Fibroblast of skin of scalp (primary cell): ENCODE measurements around the gene TMEM131L.
"Not testable (repeated sequence)": the region's sequence is repeated elsewhere in the genome, so short reads cannot be mapped to it uniquely, and the experiment has no call there.

Experiments
- DNase-seq: peaks from one replicate; pipeline ENCODE4 v3.0.0-alpha.2; 2013

The TMEM131L gene

GRCh38 chr4:153449338-153449737 lies 16.8 kb upstream of the TMEM131L start:
- no peak for DNase-seq

DNA sequence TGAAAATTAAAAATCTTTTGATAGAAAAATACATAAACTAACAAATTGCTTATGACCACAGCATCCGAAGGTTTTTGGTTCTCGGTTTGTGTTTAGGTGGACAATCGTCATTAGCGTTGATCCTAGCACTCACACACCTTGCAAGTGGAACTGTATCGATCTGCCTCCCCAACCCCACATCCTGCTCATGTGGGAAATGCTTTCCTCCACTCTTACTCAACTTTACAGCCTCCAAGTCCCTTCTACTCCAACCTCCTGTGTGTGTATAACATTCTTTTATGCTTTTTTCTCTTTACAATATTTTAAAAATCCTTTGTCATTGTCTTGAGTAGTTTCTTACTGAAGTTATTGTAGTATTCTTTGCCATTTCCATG lies 15.6 kb upstream of the TMEM131L start:
- DNase-seq, result no peak

DNA sequence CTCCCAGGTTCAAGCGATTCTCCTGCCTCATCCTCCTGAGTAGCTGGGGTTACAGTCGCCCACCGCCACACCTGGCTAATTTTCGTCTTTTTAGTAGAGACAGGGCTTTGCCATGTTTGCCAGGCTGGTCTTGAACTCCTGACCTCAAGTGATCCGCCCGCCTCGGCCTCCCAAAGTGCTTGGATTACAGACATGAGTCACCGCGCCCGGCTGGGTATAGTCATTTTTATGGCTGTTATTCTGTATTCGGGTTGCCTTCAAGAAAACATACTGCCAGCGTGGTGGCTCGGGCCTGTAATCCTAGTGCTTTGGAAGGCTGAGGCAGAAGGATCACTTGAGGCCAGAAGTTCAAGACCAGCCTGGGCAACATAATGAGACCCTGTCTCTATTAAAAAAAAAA lies 15.0 kb upstream of the TMEM131L start:
- not testable (repeated sequence) for DNase-seq

GRCh38 chr4:153451911-153452657 lies 14.1 kb upstream of the TMEM131L start:
- peak; percentile 14 for DNase-seq

DNA sequence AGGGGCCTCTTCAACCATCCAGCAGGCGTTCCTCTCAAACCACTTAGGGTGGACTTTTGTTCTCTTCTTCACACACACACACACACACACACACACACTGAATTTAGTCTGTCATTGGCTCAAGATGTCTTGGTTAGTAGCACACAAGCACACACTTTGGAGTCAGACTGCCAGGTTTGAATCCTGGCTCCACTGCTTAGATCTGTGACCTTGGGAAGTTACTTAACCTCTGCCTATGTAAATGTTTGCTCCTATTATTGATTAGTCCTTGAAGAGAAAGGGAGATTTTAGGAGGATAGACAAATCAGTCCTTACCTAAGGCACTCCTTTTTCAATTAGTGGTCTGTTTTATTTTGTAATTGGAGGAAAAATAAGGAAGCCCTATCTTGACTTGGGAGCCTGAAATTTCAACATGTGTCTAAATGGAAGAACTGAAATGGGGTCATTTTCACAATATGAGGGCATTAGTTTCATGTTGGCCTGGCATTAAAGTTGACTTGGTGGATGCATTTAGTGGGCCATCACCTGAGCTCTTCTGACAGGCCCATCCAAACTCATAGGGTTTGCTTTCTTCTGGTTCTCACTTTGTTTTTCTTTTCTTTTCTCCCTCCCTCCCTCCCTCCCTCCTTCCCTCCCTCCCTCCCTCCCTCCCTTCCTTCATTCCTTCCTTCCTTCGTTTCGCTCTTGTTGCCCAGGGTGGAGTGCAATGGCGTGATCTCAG lies 13.3 kb upstream of the TMEM131L start:
- DNase-seq, result peak; percentile 16

DNA sequence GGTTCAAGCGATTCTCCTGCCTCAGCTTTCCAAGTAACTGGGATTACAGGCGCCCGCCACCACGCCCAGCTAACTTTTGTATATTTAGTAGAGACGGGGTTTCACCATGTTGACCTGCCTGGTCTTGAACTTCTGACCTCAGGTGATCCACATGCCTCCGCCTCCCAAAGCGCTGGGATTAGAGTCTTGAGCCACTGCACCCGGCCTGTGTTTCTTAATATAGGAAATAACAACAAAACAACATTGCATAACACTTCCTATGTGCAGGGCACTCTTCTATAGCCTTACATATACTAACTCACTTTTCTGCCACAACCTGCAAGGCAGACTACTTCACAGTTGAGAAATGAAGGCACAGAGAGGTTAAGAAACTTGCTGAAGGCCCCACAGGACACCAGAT lies 12.8 kb upstream of the TMEM131L start:
- no peak for DNase-seq

GRCh38 chr4:153458969-153459368 lies 7.2 kb upstream of the TMEM131L start:
- DNase-seq, result no peak

DNA sequence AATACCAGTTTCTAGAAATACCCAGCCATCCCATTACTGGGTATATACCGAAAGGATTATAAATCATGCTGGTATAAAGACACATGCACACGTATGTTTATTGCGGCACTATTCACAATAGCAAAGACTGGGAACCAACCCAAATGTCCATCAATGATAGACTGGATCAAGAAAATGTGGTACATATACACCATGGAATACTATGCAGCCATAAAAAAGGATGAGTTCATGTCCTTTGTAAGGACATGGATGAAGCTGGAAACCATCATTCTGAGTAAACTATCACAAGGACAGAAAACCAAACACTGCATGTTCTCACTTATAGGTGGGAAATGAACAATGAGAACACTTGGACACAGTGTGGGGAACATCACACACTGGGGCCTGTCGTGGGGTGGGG lies 4.6 kb upstream of the TMEM131L start:
- not testable (repeated sequence) for DNase-seq

DNA sequence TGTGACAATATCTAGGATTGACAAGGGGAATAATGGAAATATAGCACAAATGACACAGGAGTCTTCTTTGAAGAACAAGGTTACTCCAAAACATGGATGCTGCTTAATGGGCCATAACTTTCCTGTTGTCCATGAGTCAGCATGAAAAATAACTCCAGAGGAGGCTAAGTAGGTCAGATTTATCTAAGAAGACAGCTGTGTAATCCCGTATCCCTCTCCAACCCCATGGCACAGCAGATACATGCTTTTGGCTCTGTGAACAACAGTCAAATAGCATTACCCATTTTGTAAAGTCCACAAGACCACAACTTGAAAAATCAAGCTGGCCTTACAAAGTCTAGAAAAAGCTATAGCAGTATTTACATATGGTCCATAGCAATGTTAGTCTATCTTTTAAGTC lies 2.1 kb upstream of the TMEM131L start:
- DNase-seq, result peak; percentile 22

DNA sequence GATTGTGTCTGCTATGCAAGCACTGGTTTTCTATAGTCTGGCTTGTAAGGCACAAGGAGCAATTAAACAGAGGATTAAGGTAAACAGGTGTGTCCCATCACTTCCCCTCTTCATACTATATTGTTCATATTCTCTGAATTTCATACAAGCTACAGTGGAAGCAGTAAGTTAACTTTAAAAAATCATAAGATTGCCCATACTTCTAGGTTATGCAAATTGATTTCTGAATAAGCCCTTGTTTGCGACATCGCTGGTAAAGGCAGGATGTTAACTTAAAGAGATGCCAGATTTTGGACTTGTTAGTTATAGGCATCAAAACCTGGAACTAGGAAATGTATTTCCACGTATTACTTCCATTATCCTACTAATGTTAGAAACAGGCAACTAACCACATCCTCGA lies 1.0 kb upstream of the TMEM131L start:
- no peak for DNase-seq

DNA sequence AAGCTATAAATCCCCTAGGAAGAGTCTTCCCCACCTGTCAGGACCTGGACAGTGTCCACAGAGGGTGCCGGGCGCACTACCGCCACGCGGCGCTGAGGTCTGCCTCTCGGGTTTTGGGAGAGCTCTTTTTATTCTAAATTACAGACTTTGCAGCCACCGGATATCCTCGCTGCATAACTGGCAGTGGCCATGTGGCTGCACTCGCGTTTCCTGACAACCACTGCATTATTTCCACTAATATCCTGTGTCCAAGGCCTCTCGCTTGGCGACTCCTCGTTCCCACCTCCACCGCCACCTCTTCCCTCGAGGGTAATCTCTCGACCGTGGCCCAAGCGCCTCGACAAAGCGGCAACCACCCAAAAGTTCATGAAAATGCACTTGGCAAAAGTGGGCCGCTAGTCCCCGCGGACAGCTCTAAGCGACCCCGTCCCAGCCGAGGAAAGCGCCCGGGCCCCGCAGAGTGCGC lies 512 bp upstream of the TMEM131L start:
- DNase-seq, result peak; percentile 58

DNA sequence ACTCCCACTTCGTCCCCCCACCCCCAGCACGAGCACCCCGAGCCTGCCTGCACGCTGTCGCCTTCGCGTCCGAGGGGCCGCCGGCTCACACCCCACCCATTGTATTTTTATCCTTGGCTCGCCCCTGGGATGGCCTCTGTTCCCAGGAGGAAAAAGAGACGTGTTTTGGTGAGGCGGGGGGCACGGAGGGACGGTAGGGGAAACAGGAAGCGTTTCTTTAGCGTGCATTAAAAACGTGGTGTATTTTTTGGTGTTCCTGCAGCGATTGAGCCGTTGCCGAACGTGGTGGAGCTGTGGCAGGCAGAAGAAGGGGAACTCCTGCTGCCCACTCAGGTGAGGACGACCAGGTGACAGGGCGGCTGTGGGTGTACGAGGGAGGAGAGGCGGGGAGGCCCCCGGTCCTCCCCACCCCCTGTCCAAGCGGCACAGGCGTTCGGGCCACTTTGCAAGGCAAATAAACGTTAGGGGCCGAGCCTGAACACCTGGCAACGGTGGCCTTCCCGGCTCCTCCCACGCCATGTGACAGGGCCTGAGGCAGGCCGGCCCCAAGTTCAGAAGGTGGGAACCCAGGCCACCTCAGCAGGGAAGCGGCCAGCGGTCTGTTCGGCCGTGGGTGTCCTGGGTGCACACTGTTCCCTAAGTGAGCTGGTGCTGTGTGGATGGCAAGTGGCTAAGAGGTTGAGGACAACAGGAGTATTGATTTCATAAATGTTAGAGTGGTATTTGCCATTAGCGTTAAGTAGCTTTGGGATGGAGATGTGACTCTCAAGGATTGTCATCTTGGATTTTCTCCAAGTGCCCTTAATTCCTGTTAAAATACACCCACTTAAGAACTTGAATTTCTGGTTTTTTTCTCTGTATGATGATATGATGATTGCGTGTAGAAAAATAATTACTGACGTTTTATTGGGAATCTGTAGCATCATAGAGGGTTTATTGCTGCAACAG lies 1.1 kb downstream of the TMEM131L start:
- DNase-seq, result no peak

GRCh38 chr4:153467897-153468262 lies 1.7 kb downstream of the TMEM131L start:
- peak; percentile 53 for DNase-seq

- peak; percentile 89 for DNase-seq
These were observed 2.4 kb downstream of the TMEM131L start for GRCh38 chr4:153468587-153468986.

GRCh38 chr4:153469031-153469430 lies 2.9 kb downstream of the TMEM131L start:
- no peak for DNase-seq

DNA sequence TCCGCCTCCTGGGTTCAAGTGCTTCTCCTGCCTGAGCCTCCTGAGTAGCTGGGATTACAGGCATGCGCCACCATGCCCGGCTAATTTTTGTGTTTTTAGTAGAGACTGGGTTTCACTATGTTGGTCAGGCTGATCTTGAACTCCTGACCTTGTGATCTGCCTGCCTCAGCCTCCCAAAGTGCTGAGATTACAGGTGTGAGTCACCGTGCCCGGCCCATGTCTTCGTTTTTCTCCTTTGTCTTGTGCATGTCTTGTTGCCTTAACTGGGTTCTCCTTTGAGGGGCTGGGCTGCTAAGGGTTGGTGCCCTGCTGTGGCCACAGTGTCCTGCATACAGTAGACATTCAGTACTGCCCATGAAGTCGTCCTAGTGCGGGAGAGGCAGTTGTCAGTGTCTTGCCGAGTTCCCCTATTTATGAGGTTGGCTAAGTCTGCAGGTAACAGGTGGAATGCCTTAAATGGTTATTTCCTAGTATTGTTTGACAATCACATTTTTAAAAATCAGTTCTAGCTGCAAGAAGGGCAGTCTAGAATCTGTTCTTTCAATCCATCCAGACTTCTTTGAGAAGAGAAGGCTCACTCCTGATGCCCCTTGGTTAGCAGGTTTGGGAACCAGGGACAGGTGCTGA lies 5.0 kb downstream of the TMEM131L start:
- not testable (repeated sequence) for DNase-seq

DNA sequence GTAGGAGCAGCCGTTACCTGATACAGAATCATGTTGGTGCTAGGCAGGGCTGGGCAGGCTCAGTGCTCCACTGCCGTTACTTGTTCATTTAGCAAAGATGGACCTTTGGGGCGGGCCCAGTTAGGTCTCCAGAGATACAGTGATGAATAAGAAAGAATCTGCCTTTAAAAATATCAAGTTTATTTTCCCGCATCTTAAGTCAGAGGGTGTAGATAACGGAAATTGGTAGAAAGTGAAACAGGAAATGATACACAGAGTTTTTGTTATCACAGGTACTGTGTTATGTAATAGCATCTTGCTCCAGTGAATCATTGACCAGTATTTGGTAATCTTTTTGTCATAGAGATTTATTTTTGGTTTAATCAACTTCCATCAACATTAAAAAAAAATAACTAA lies 5.5 kb downstream of the TMEM131L start:
- DNase-seq, result no peak

DNA sequence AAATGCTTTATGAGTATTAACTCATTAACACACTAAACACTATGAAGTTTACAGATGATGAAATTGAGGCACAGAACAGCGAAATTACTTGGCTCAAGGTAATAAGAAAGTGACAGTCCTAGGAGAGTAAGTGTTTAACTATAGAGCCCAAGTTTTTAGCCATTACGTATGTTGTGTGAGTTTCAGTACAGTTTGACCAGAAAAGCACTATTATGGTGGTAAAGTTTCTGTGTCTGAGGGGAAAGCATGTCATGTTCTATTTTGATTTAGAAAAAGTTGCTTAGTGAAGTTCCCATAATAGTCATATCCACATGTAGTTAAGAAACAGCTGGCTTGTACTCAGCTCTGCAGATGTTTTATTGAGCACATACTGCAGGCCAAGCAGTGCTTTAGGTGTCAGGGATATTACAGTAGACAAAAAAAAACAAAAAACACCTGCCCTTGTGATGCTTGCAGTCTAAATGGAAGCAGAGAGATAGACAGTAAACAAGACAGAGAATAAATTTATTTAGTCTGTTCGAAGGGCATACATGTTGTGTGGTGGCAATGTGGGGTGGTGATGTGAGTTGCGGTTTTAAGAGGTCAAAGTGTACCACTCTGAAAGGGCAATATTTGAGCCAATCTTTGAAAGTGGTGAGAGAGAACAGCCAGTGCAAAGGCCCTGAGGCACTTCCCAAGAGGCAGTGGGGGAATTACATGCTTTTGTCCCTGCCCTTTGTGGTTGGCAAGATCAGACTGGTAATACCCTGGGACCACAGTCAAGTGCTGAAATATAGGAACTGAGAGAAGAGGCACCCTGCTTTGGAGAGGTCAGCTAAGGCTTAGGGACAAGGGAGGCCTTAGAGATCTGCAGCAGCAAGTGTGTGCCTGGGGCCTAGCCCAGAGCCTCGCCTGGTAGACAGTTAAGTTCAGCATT lies 6.2 kb downstream of the TMEM131L start:
- no peak for DNase-seq

- DNase-seq, result no peak
These were observed 8.1 kb downstream of the TMEM131L start for GRCh38 chr4:153474251-153474650.

- DNase-seq, result no peak
These were observed 10.8 kb downstream of the TMEM131L start for GRCh38 chr4:153476829-153477574.

DNA sequence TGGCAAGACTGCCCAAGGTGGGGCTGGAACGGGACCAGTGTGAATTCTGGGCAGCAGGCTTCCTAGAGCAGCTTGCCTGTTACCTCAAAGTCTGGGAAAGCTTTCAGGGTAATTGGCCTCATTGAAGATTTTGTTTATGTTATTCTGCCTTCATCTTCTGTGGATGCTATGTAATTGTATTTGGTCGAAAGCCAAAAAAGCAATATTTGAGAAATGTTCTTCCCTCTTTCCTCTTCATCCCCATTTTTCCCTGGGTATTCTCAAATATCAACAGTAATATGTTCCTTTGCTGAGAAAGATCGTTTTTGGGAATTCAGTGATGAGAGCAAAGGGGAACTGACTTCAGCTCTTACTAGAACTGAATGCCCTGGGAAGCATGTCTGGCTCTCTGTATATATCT lies 12.9 kb downstream of the TMEM131L start:
- no peak for DNase-seq
